ENCODE measurements around the gene TXNIP.

DNA sequence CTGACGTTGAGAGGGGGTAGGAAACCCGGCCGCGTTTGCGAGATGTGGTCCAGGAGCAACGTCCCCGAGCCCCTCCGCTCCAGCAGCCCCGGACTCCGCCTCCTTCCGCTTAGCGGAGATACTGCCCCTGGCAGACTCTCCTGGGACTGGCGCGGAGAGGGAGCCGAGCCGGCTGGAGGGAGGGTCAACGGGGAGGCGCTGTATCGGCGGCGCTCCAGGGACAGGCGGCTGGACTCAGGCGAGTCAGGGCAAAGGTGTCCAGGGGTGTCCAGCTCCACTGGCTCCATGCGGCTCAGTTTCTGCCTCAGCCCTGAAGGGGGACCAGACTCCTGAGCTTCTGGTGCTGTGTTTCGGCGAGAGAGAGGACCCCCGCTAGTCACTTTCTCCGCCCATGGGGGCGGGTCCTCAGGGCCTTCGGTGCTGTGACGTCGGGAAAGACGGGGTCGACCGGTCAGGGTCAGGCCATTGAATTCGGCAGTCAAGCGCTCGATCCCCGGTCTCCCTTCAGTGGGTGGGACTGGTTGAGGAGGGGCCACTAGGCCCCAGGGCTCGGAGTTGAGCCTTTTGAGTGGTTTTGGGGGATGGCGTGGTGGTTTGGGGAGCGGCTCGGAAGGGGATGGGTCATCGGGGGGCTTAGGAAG is 35.8 kb downstream of the TXNIP start:
- TF ChIP-seq, protein P1, sequence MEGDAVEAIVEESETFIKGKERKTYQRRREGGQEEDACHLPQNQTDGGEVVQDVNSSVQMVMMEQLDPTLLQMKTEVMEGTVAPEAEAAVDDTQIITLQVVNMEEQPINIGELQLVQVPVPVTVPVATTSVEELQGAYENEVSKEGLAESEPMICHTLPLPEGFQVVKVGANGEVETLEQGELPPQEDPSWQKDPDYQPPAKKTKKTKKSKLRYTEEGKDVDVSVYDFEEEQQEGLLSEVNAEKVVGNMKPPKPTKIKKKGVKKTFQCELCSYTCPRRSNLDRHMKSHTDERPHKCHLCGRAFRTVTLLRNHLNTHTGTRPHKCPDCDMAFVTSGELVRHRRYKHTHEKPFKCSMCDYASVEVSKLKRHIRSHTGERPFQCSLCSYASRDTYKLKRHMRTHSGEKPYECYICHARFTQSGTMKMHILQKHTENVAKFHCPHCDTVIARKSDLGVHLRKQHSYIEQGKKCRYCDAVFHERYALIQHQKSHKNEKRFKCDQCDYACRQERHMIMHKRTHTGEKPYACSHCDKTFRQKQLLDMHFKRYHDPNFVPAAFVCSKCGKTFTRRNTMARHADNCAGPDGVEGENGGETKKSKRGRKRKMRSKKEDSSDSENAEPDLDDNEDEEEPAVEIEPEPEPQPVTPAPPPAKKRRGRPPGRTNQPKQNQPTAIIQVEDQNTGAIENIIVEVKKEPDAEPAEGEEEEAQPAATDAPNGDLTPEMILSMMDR (IDR thresholded peaks at IDR 0.05), result peak in 5 of 6 experiments; percentile 4 to 32 (median 13)
- TF ChIP-seq POLR2A (IDR thresholded peaks at IDR 0.05), result peak in 1 of 2 donors; percentile 82
